Uterus (tissue), 4 donors: ENCODE measurements around the gene GDNF. TPM values are rescaled to one million over a fixed set of nuclear protein-coding genes. Genes with fewer than 3 reads are reported as not detected.

Experiments
- DNase-seq, 2 donors: peaks; one replicate each; pipeline ENCODE4 v3.0.0-alpha.2; 2019 to 2020
- H3K27ac ChIP-seq, 2 donors: fragments of 200-600 bp; sonication (generic); 1 replicate in 1 of 2; 2 replicates in 1 of 2; pipeline ENCODE4 v1.5.1; 2016 to 2018
- H3K27me3 ChIP-seq, 2 donors: fragments of 200-600 bp; sonication (generic); one replicate each; pipeline ENCODE4 v1.5.1; 2018 to 2019; ENCODE audit warnings: control low read depth in 1 of 2
- H3K36me3 ChIP-seq, 2 donors: fragments of 200-600 bp; sonication (generic); one replicate each; pipeline ENCODE4 v1.5.1; 2019; ENCODE audit warnings: control low read depth in 1 of 2
- H3K4me1 ChIP-seq, 2 donors: fragments of 200-600 bp; sonication (generic); one replicate each; pipeline ENCODE4 v1.5.1; 2018 to 2019; ENCODE audit warnings: control low read depth in 1 of 2
- H3K4me3 ChIP-seq, 2 donors: fragments of 200-600 bp; sonication (generic); 1 replicate in 1 of 2; 2 replicates in 1 of 2; pipeline ENCODE4 v1.5.1; 2018 to 2019; ENCODE audit warnings: mild to moderate bottlenecking in 1 of 2
- H3K9me3 ChIP-seq, 2 donors: fragments of 200-600 bp; sonication (generic); one replicate each; pipeline ENCODE4 v1.5.1; 2019; ENCODE audit warnings: control low read depth in 1 of 2
- POLR2A ChIP-seq, 2 donors: fragments of 450-650 bp; IDR thresholded peaks; one replicate each; pipeline ENCODE4 v1.6.1; 2016; ENCODE audit warnings: antibody characterized with exemption in 2 of 2, mild to moderate bottlenecking in 1 of 2, moderate library complexity in 1 of 2
- intact Hi-C: fragments of 100-400 bp; cut with DNase I; formaldehyde crosslinking; loops from one replicate; pipeline ENCODE4 v1.15.1; 2023; ENCODE audit warnings: low total_unique reads
- total RNA-seq, 4 donors: library from RNA; depleted of rRNA in 3 of 4; stranded (reverse); fragments of >200 nt in 3 of 4; gene quantifications; one replicate each; pipeline versions ENCODE4 v1.1.0 to v1.2.4, GENCODE V29; 2014 to 2023
- TF ChIP-seq, protein P1 (sequence below), 4 experiments: fragments of 200-600 bp in 2 of 4; fragments of 450-650 bp in 2 of 4; sonication (generic) in 2 of 4; IDR thresholded peaks; one replicate each; pipeline ENCODE4 v1.5.1; 2016 to 2019; ENCODE audit warnings: antibody characterized with exemption in 4 of 4, mild to moderate bottlenecking in 2 of 4, moderate library complexity in 1 of 4
- donor health status: DM: yes; HTN: yes; CAD: no.

Gene GDNF
- total RNA-seq, 4 donors from 2014 or later, result 0.77 to 1.0 (median 0.85) TPM; not detected in 1

DNA sequence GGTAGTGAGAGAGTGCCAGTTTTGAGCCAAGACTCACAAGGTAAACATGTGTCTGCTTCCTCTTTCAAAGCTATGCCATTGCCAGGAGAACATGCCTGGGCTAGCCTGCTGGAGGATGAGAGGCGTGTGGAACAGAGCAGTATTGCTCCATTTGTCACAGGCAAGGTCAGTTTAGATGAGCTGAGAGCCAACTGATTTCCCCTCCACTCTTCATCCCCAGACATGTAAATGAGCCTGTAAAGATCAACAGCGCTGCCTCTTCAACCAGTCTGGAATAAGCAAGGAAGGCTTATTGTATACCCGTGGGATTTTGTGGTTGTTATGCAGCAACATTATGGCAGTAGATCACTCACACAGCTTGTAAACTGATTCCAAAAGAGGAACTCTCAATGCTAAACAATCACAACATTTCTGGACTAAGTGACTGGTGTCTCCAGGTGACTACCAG is 8.2 kb upstream of the GDNF start:
- TF ChIP-seq POLR2A (IDR thresholded peaks at IDR 0.05), result no peak
- TF ChIP-seq, protein P1, sequence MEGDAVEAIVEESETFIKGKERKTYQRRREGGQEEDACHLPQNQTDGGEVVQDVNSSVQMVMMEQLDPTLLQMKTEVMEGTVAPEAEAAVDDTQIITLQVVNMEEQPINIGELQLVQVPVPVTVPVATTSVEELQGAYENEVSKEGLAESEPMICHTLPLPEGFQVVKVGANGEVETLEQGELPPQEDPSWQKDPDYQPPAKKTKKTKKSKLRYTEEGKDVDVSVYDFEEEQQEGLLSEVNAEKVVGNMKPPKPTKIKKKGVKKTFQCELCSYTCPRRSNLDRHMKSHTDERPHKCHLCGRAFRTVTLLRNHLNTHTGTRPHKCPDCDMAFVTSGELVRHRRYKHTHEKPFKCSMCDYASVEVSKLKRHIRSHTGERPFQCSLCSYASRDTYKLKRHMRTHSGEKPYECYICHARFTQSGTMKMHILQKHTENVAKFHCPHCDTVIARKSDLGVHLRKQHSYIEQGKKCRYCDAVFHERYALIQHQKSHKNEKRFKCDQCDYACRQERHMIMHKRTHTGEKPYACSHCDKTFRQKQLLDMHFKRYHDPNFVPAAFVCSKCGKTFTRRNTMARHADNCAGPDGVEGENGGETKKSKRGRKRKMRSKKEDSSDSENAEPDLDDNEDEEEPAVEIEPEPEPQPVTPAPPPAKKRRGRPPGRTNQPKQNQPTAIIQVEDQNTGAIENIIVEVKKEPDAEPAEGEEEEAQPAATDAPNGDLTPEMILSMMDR (IDR thresholded peaks at IDR 0.05), result no peak
- Histone ChIP-seq H3K27ac (no peak overlapping the region), H3K27me3 (no peaks in the 10 kb centered on the region), H3K4me3 (no peak overlapping the region), H3K4me1 (no peaks in the 10 kb centered on the region), H3K9me3 (no peaks in the 10 kb centered on the region), H3K36me3 (no peaks in the 10 kb centered on the region)
- no peak for DNase-seq
- intact Hi-C loops, result no loop called here

DNA sequence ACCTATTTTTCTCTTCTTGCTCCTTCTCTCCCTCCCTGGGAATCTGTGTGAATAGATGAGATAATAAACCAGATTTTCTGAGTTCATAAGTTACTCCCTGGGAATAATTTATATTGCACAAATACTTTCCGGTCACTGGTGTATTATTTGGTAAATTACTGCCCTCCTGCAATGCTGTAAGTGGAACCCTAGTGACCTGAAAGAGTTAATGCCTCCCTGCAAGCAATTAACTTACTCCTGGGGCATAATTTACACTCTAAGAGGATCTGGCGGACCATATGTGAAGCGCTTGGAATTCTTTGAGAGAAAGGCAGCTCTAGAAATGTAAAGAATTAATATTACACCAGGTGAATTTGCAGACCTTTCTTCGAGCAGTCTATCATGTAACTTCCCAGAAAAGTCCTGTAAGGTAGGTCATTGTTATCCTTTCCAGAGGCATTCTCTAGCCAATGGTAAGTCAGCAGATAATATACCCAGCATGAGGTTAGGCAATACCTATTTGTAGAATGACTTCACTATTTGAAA is 7.0 kb upstream of the GDNF start:
- no peak overlapping the region for H3K27ac ChIP-seq
- no peaks in the 10 kb centered on the region for H3K27me3 ChIP-seq
- TF ChIP-seq POLR2A (IDR thresholded peaks at IDR 0.05), result no peak
- TF ChIP-seq, protein P1 (IDR thresholded peaks at IDR 0.05), result no peak
- intact Hi-C loops, result no loop called here
- no peaks in the 10 kb centered on the region for H3K4me1 ChIP-seq
- H3K36me3 ChIP-seq, result no peaks in the 10 kb centered on the region
- no peaks in the 10 kb centered on the region for H3K9me3 ChIP-seq
- no peak overlapping the region for H3K4me3 ChIP-seq
- DNase-seq, result no peak

DNA sequence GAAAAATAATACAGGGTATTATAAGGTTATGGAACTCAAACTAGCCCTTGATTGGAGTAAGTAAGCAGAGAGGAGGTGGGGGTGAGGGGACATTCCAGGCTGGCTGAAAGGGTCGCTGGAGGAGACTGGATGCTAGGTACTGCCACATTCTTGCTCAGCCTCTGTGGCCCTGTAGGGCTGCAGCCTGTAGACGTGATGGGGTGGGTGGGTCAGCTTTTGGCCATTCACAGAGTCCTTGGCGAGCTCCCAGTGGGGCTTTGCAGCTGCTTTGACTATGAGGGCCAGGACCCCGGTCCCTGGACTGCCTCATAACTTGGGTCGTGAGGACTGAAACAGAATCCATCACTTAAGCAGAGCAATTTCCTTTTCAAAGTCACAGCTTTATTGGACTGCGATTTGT is 4.2 kb upstream of the GDNF start:
- intact Hi-C loops, result no loop called here
- no peak overlapping the region for H3K27ac ChIP-seq
- no peak for DNase-seq
- TF ChIP-seq POLR2A (IDR thresholded peaks at IDR 0.05), result no peak
- TF ChIP-seq, protein P1 (IDR thresholded peaks at IDR 0.05), result no peak
- no peak overlapping the region for H3K4me3 ChIP-seq
- no peaks in the 10 kb centered on the region for H3K4me1 ChIP-seq
- no peaks in the 10 kb centered on the region for H3K27me3 ChIP-seq
- no peaks in the 10 kb centered on the region for H3K36me3 ChIP-seq
- H3K9me3 ChIP-seq, result no peaks in the 10 kb centered on the region

DNA sequence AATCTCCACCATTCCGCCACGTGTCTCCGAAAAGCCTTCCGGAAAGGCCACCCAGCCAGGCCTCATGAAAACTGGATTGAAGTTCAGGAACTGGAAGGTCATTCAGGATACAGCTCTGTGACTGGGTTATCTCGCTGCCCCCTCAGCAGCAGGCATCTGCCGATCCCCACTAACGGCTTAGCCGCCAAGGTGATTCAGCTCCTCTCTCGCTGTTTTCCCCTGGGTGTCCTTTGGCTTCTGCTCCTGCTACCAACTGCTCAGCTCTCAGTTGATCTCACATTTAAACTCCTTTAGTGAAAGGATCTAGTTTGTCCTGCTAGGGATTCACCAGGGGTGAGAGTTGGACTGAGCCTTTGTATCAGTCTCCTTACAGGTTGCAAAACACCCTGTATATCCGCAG is 2.2 kb upstream of the GDNF start:
- intact Hi-C loops, result no loop called here
- Histone ChIP-seq H3K27ac (no peak overlapping the region), H3K4me3 (no peak overlapping the region), H3K9me3 (no peaks in the 10 kb centered on the region), H3K4me1 (no peaks in the 10 kb centered on the region), H3K36me3 (no peaks in the 10 kb centered on the region), H3K27me3 (no peaks in the 10 kb centered on the region)
- no peak for TF ChIP-seq POLR2A (IDR thresholded peaks at IDR 0.05)
- TF ChIP-seq, protein P1 (IDR thresholded peaks at IDR 0.05), result no peak
- no peak for DNase-seq

DNA sequence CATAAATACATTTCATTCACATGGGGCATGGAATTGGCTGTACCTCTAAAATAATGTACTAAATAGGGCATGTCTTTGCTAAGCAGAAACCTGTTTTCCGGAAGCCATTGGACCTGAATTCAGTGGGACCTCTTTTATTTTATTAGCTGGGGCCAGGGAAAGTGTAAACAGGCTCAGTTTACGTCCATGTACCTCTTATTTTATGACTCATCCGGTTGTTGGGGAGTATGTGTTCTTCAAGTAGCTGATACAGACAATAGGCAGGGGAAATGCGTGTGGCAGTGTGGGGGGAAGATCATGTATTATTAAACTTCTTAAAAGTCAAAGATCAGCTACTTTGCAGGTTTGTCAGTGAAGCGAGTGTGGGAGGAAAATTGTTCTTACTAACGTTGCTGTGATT is 1.4 kb upstream of the GDNF start:
- intact Hi-C loops, result no loop called here
- no peaks in the 10 kb centered on the region for H3K4me1 ChIP-seq
- no peaks in the 10 kb centered on the region for H3K9me3 ChIP-seq
- no peaks in the 10 kb centered on the region for H3K27me3 ChIP-seq
- DNase-seq, result no peak
- no peak for TF ChIP-seq POLR2A (IDR thresholded peaks at IDR 0.05)
- TF ChIP-seq, protein P1 (IDR thresholded peaks at IDR 0.05), result no peak
- no peak overlapping the region for H3K27ac ChIP-seq
- H3K4me3 ChIP-seq, result no peak overlapping the region
- no peaks in the 10 kb centered on the region for H3K36me3 ChIP-seq
